AG10803 (cell line): ENCODE measurements around the gene ST8SIA3.

Experiments used
- DNase-seq: peaks from one replicate; pipeline ENCODE4 v3.0.0; 2010; ENCODE audit warnings: low read depth
- H3K4me3 ChIP-seq: 2 replicates; pipeline ENCODE4 v1.5.1; 2011; ENCODE audit warnings: mild to moderate bottlenecking, low read length, control low read depth
- CTCF ChIP-seq: conservative IDR thresholded peaks from 2 replicates; pipeline ENCODE4 v1.5.1; 2011; ENCODE audit warnings: mild to moderate bottlenecking, low read length, control low read depth, inconsistent platforms

The ST8SIA3 gene

GRCh38 chr18:57397440-57398132, 45.2 kb downstream of the ST8SIA3 start:
- no peak overlapping the region for H3K4me3 ChIP-seq
- DNase-seq, result peak; percentile 21
- TF ChIP-seq CTCF, result no peak

GRCh38 chr18:57404345-57404744, 52.0 kb downstream of the ST8SIA3 start:
- no peak for DNase-seq
- TF ChIP-seq CTCF, result no peak
- H3K4me3 ChIP-seq, result no peak overlapping the region

- no peak overlapping the region for H3K4me3 ChIP-seq
- no peak for DNase-seq
- TF ChIP-seq CTCF, result no peak
Measured at GRCh38 chr18:57409650-57410049, 57.3 kb downstream of the ST8SIA3 start.

DNA sequence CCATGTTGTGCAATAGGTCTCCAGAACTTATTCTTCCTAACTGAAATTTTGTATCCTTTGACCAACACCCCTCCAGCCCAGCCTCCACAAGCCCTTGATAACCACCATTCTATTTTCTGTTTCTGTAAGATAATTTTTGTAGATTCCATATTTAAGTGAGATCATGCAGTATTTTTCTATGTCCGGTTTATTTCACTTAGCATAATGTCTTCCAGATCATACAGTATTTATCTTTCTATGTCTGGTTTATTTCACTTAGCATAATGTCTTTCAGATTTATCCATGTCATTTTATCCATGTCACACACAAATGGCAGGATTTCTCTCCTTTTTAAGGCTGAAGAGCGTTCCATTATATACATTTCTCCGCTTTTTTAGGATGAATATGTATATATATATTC, 58.4 kb downstream of the ST8SIA3 start:
- H3K4me3 ChIP-seq, result no peak overlapping the region
- no peak for DNase-seq
- no peak for TF ChIP-seq CTCF

DNA sequence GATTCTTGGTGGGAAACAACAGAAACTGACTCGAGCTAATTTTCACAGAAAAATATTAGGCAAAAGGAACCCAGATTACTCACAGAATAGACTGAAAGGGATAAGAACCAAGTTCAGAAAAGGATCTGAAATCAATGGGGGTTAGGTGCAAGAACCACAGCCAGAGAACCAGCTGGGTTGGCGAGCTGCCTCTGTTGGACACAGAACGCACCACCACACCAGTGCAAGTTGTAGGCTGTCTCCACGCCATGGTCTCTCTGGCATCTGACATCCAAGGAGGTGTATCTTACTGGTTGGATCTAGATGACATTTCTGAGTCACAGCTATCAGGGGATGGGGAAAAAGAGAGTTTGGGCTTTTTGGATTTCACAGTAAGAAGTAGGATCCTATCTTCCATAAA, 64.2 kb downstream of the ST8SIA3 start:
- DNase-seq, result no peak
- no peak overlapping the region for H3K4me3 ChIP-seq
- TF ChIP-seq CTCF, result no peak
